H9 (cell line): Measurements from ENCODE around the gene FAM120A. TPM values are rescaled to one million over a fixed set of nuclear protein-coding genes. Genes with fewer than 3 reads are reported as not detected.

Experiments
- DNase-seq: peaks from one replicate; pipeline ENCODE4 v3.0.0-alpha.2; 2017
- H2AFZ ChIP-seq: one replicate; pipeline ENCODE4 v1.6.1; 2013; ENCODE audit warnings: mild to moderate bottlenecking, low read length, control low read depth, moderate library complexity
- H2AK5ac ChIP-seq: 2 replicates; pipeline ENCODE4 v1.6.1; 2013; ENCODE audit warnings: low read length, control low read depth, mixed read lengths; ENCODE audit not compliant: insufficient read length
- H2BK120ac ChIP-seq: one replicate; pipeline ENCODE4 v1.6.1; 2013; ENCODE audit warnings: low read depth, mild to moderate bottlenecking, low read length, control low read depth, inconsistent platforms; ENCODE audit not compliant: poor library complexity, severe bottlenecking
- H2BK12ac ChIP-seq: 2 replicates; pipeline ENCODE4 v1.6.1; 2013; ENCODE audit warnings: low read length, control low read depth, mixed read lengths, low read depth; ENCODE audit not compliant: insufficient read length
- H2BK15ac ChIP-seq: 2 replicates; pipeline ENCODE4 v1.6.1; 2013; ENCODE audit warnings: low read depth, low read length, control low read depth
- H2BK20ac ChIP-seq: one replicate; pipeline ENCODE4 v1.6.1; 2013; ENCODE audit warnings: low read depth, mild to moderate bottlenecking, low read length, control low read depth, inconsistent platforms; ENCODE audit not compliant: poor library complexity, severe bottlenecking
- H2BK5ac ChIP-seq: 2 replicates; pipeline ENCODE4 v1.6.1; 2013; ENCODE audit warnings: low read length, control low read depth, mixed read lengths; ENCODE audit not compliant: insufficient read length
- H3K14ac ChIP-seq: 2 replicates; pipeline ENCODE4 v1.6.1; 2013; ENCODE audit warnings: low read length, control low read depth; ENCODE audit not compliant: insufficient read depth
- H3K18ac ChIP-seq: 2 replicates; pipeline ENCODE4 v1.6.1; 2013; ENCODE audit warnings: low read depth, mild to moderate bottlenecking, mixed read lengths, low read length, control low read depth; ENCODE audit not compliant: insufficient read length
- H3K23ac ChIP-seq: 2 replicates; pipeline ENCODE4 v1.6.1; 2013; ENCODE audit warnings: low read length, control low read depth, mixed read lengths, low read depth; ENCODE audit not compliant: insufficient read length
- H3K23me2 ChIP-seq: 2 replicates; pipeline ENCODE4 v1.6.1; 2013; ENCODE audit warnings: low read depth, mild to moderate bottlenecking, mixed read lengths, low read length, control low read depth; ENCODE audit not compliant: insufficient read length, poor library complexity, severe bottlenecking
- H3K27ac ChIP-seq: 2 replicates; pipeline ENCODE4 v1.5.1; 2013; ENCODE audit warnings: low read length, control low read depth, mixed read lengths, low read depth; ENCODE audit not compliant: insufficient read length
- H3K27me3 ChIP-seq: 2 replicates; pipeline ENCODE4 v1.6.1; 2013; ENCODE audit warnings: low read length, control low read depth, inconsistent platforms; ENCODE audit not compliant: insufficient read depth
- H3K4ac ChIP-seq: 2 replicates; pipeline ENCODE4 v1.6.1; 2013; ENCODE audit warnings: low read depth, mild to moderate bottlenecking, control low read depth, inconsistent platforms, low read length, moderate library complexity
- H3K4me1 ChIP-seq: 2 replicates; pipeline ENCODE4 v1.6.1; 2013; ENCODE audit warnings: low read length, control low read depth, inconsistent platforms; ENCODE audit not compliant: insufficient read depth
- H3K4me2 ChIP-seq: 2 replicates; pipeline ENCODE4 v1.6.1; 2013; ENCODE audit warnings: low read length, control low read depth, mixed read lengths; ENCODE audit not compliant: insufficient read length, insufficient read depth
- H3K56ac ChIP-seq: 2 replicates; pipeline ENCODE4 v1.6.1; 2013; ENCODE audit warnings: low read depth, mild to moderate bottlenecking, mixed read lengths, low read length, control low read depth; ENCODE audit not compliant: insufficient read length
- H3K79me1 ChIP-seq: 2 replicates; pipeline ENCODE4 v1.6.1; 2013; ENCODE audit warnings: low read depth, mild to moderate bottlenecking, moderate library complexity, low read length, control low read depth, inconsistent platforms; ENCODE audit not compliant: insufficient read depth, poor library complexity, severe bottlenecking
- H3K79me2 ChIP-seq: 2 replicates; pipeline ENCODE4 v1.6.1; 2013; ENCODE audit warnings: low read length, control low read depth, inconsistent platforms; ENCODE audit not compliant: insufficient read depth
- H3K9ac ChIP-seq: 2 replicates; pipeline ENCODE4 v1.6.1; 2013; ENCODE audit warnings: low read length, control low read depth, mixed read lengths; ENCODE audit not compliant: insufficient read length; ENCODE audit errors: extremely low read depth
- H3K9me3 ChIP-seq: one replicate; pipeline ENCODE4 v1.6.1; 2013; ENCODE audit warnings: low read depth, low read length, inconsistent platforms; ENCODE audit not compliant: control insufficient read depth
- H3T11ph ChIP-seq: one replicate; pipeline ENCODE4 v1.6.1; 2013; ENCODE audit warnings: mild to moderate bottlenecking, low read length, control low read depth, inconsistent platforms
- H4K20me1 ChIP-seq: one replicate; pipeline ENCODE4 v1.6.1; 2013; ENCODE audit not compliant: control insufficient read depth, insufficient read length, insufficient read depth
- H4K5ac ChIP-seq: 2 replicates; pipeline ENCODE4 v1.6.1; 2013; ENCODE audit warnings: low read depth, mild to moderate bottlenecking, mixed read lengths, low read length, control low read depth; ENCODE audit not compliant: insufficient read length
- H4K8ac ChIP-seq: replicated peaks from 2 replicates; pipeline ENCODE4 v1.6.1; 2013; ENCODE audit warnings: low read length, control low read depth, mixed read lengths, low read depth; ENCODE audit not compliant: insufficient read length
- H4K91ac ChIP-seq: 2 replicates; pipeline ENCODE4 v1.6.1; 2013; ENCODE audit warnings: low read depth, mild to moderate bottlenecking, moderate library complexity, mixed read lengths, low read length, control low read depth; ENCODE audit not compliant: insufficient read length
- H3K27ac Mint-ChIP-seq, 3 experiments: 2 replicates in 2 of 3; 3 replicates in 1 of 3; pipeline ENCODE4 v1.8.0; 2020 to 2021; ENCODE audit warnings: mixed read lengths in 3 of 3, mild to moderate bottlenecking in 1 of 3, moderate library complexity in 1 of 3
- H3K27me3 Mint-ChIP-seq: 2 replicates; pipeline ENCODE4 v1.8.0; 2021; ENCODE audit warnings: low read depth, mild to moderate bottlenecking, moderate library complexity, mixed read lengths
- H3K36me3 Mint-ChIP-seq, 3 experiments: 2 replicates in 2 of 3; 3 replicates in 1 of 3; pipeline ENCODE4 v1.8.0; 2020 to 2021; ENCODE audit warnings: low read depth in 3 of 3, mixed read lengths in 3 of 3; ENCODE audit not compliant: insufficient read depth in 1 of 3
- H3K4me1 Mint-ChIP-seq, 2 experiments: 2 replicates each; pipeline ENCODE4 v1.8.0; 2020; ENCODE audit warnings: mixed read lengths in 2 of 2
- H3K4me3 Mint-ChIP-seq, 2 experiments: 2 replicates in 1 of 2; 3 replicates in 1 of 2; pipeline ENCODE4 v1.8.0; 2020 to 2021; ENCODE audit warnings: mild to moderate bottlenecking in 2 of 2, mixed read lengths in 2 of 2, moderate library complexity in 1 of 2
- H3K9me3 Mint-ChIP-seq, 2 experiments: 2 replicates in 1 of 2; 3 replicates in 1 of 2; pipeline ENCODE4 v1.8.0; 2020; ENCODE audit warnings: mild to moderate bottlenecking in 2 of 2, mixed read lengths in 2 of 2, moderate library complexity in 1 of 2
- CTCF ChIP-seq: fragments of 200-600 bp; sonication (generic); conservative IDR thresholded peaks from 3 replicates; pipeline ENCODE4 v1.8.0; 2021; ENCODE audit warnings: antibody characterized with exemption, mild to moderate bottlenecking
- WGBS: extraction: QIAGEN DNeasy Blood & Tissue Kit; methylation state at CpG from one replicate; pipeline ENCODE4 v1.1.7; 2013; ENCODE audit warnings: missing lambda C conversion rate, low lambda C conversion rate, mixed read lengths; ENCODE audit not compliant: insufficient read length; ENCODE audit errors: extremely low coverage; 5-methylcytosine and 5-hydroxymethylcytosine counted together
- total RNA-seq: library from RNA; stranded (reverse); gene quantifications from 2 replicates; pipeline ENCODE4 v1.2.1, GENCODE V29; 2021

Gene FAM120A
- total RNA-seq, 1 experiment from 2014 or later: 57.7 TPM

- Mint-ChIP-seq H3K36me3 (peaks cover 14 to 46% (median 35%) of the 10 kb centered on the region in 3 experiments; a peak in 6 of 7 replicates), H3K9me3 (no peaks in the 10 kb centered on the region), H3K27me3 (no peaks in the 10 kb centered on the region), H3K27ac (no peak overlapping the region), H3K4me1 (peaks cover 15 to 22% of the 10 kb centered on the region in 2 experiments), H3K4me3 (no peak overlapping the region)
- H4K5ac ChIP-seq: no peak overlapping the region
- no peak overlapping the region for H3K9ac ChIP-seq
- peaks cover 2% of the 10 kb centered on the region; the same call in 1 of the 2 replicates for H3K79me2 ChIP-seq
- no CpG with 5 or more reads among the region's 3 CpGs for WGBS
- H3K4ac ChIP-seq: no peak overlapping the region
- H4K20me1 ChIP-seq: no peaks in the 10 kb centered on the region
- no peak overlapping the region for H3K4me2 ChIP-seq
- no peaks in the 10 kb centered on the region for H3K9me3 ChIP-seq
- no peak overlapping the region for H2BK5ac ChIP-seq
- no peaks in the 10 kb centered on the region for H3K23me2 ChIP-seq
- no peak overlapping the region for H2BK12ac ChIP-seq
- no peaks in the 10 kb centered on the region for H3K27me3 ChIP-seq
- H3K23ac ChIP-seq: no peak overlapping the region
- DNase-seq: no peak
- no peak overlapping the region for H4K91ac ChIP-seq
- H3K18ac ChIP-seq: no peak overlapping the region
- H2BK120ac ChIP-seq: no peak overlapping the region
- no peak overlapping the region for H3K14ac ChIP-seq
- no peak overlapping the region for H3T11ph ChIP-seq
- H4K8ac ChIP-seq: no peak overlapping the region
- H3K4me1 ChIP-seq: no peaks in the 10 kb centered on the region
- no peak overlapping the region for H2BK15ac ChIP-seq
- no peaks in the 10 kb centered on the region for H3K79me1 ChIP-seq
- TF ChIP-seq CTCF: no peak
- no peak overlapping the region for H3K27ac ChIP-seq
- no peak overlapping the region for H2AFZ ChIP-seq
- H2AK5ac ChIP-seq: no peak overlapping the region
- H3K56ac ChIP-seq: no peak overlapping the region
- no peak overlapping the region for H2BK20ac ChIP-seq
Observed at GRCh38 chr9:93475856-93476255, 24.4 kb downstream of the FAM120A start.
